WTC11 (cell line): ENCODE measurements around the gene EYS.

Source experiments
- CBFB ChIP-seq: sonication (generic); formaldehyde crosslinking; IDR thresholded peaks from 2 replicates; pipeline ENCODE4 v1.8.1; 2022; ENCODE audit warnings: mild to moderate bottlenecking, low read depth, missing genetic modification reagents
- TF ChIP-seq, protein P1 (sequence below): fragments of 200-600 bp; IDR thresholded peaks from 2 replicates; pipeline ENCODE4 v1.8.0; 2022; ENCODE audit warnings: antibody characterized with exemption

DNA sequence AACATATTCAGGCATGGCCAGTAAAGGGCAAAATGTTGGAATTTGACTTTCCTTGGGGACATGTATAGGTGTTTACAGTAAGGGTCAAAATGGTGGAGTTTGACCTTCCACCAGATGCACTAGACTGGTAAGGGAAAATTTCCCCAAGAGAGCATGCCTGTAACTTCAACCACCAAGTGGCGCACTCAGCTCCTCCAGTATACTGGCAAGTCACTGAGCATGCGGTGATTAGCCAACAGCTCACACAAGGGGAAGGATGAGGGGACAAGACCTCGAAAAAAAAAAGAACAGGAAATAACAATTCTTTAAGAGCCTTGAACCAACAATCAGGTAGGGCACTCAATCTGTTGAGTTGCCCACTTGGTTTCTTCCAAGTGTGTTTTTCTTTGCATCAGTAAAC lies 140.9 kb downstream of the EYS start:
- no peak for TF ChIP-seq CBFB (CRISPR knock-in tag)
- TF ChIP-seq, protein P1, sequence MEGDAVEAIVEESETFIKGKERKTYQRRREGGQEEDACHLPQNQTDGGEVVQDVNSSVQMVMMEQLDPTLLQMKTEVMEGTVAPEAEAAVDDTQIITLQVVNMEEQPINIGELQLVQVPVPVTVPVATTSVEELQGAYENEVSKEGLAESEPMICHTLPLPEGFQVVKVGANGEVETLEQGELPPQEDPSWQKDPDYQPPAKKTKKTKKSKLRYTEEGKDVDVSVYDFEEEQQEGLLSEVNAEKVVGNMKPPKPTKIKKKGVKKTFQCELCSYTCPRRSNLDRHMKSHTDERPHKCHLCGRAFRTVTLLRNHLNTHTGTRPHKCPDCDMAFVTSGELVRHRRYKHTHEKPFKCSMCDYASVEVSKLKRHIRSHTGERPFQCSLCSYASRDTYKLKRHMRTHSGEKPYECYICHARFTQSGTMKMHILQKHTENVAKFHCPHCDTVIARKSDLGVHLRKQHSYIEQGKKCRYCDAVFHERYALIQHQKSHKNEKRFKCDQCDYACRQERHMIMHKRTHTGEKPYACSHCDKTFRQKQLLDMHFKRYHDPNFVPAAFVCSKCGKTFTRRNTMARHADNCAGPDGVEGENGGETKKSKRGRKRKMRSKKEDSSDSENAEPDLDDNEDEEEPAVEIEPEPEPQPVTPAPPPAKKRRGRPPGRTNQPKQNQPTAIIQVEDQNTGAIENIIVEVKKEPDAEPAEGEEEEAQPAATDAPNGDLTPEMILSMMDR: no peak
